A549 (cell line): Measurements from ENCODE around the gene ACACA. TPM values are rescaled to one million over a fixed set of nuclear protein-coding genes. Genes with fewer than 3 reads are reported as not detected.

Experiments
- ATAC-seq, 2 experiments: fragments of 200-7000 bp in 1 of 2; fragments of >200 bp in 1 of 2; cut with Nextera tagmentation in 1 of 2; cut with Tn5 transposase in 1 of 2; 3 replicates each; pipeline versions ENCODE4 v1.8.0 to v1.9.1; 2018 to 2020; ENCODE audit warnings: mild to moderate bottlenecking in 1 of 2, moderate library complexity in 1 of 2
- CTCF ChIA-PET: fragments of 300-600 bp; sonication (Branson Sonifier 250); formaldehyde crosslinking; extraction: SDS; loops from one replicate; lab custom pipeline; 2021; ENCODE audit warnings: antibody characterized with exemption, inconsistent platforms; lab: Yijun Ruan, JAX
- POLR2A ChIA-PET: fragments of 350-600 bp; formaldehyde crosslinking; extraction: SDS; loops from one replicate; lab custom pipeline; 2021; ENCODE audit warnings: antibody characterized with exemption, inconsistent platforms; lab: Yijun Ruan, JAX
- DNase-seq, 2 experiments: peaks; one replicate each; pipeline versions ENCODE4 v3.0.0 to v3.0.0-alpha.2; 2011 to 2016; ENCODE audit warnings: low read depth in 1 of 2, low spot score in 1 of 2
- FAIRE-seq: peaks from 2 replicates; lab custom pipeline; 2011; peaks lifted over from hg19 to GRCh38; lab: Jason Lieb, UNC
- H3K27ac ChIP-seq, 2 experiments: fragments of >200 bp; sonication (Bioruptor Twin); formaldehyde crosslinking; 3 replicates each; pipeline ENCODE4 v1.5.1; 2016 to 2017
- H3K4me1 ChIP-seq: fragments of >200 bp; sonication (Bioruptor Twin); formaldehyde crosslinking; 3 replicates; pipeline ENCODE4 v1.6.1; 2016
- H3K4me2 ChIP-seq: fragments of >200 bp; sonication (Bioruptor Twin); formaldehyde crosslinking; 3 replicates; pipeline ENCODE4 v1.6.1; 2016
- H3K4me3 ChIP-seq: fragments of >200 bp; sonication (Bioruptor Twin); formaldehyde crosslinking; 3 replicates; pipeline ENCODE4 v1.5.1; 2016
- H3K9me3 ChIP-seq: fragments of >200 bp; sonication (Bioruptor Twin); formaldehyde crosslinking; 3 replicates; pipeline ENCODE4 v1.6.1; 2016
- CBX8 ChIP-seq: fragments of 200-600 bp; sonication (generic); IDR thresholded peaks from 2 replicates; pipeline ENCODE4 v1.6.1; 2016
- CEBPB ChIP-seq, 2 experiments: fragments of >200 bp in 1 of 2; sonication (Bioruptor Twin) in 1 of 2; formaldehyde crosslinking in 1 of 2; IDR thresholded peaks; 2 replicates each; pipeline ENCODE4 v1.6.1; 2012 to 2016
- CHD4 ChIP-seq: fragments of 200-600 bp; sonication (generic); IDR thresholded peaks from 2 replicates; pipeline ENCODE4 v1.6.1; 2016; ENCODE audit warnings: antibody characterized with exemption, mild to moderate bottlenecking, borderline replicate concordance
- FOSL2 ChIP-seq, 2 experiments: fragments of 450-650 bp in 1 of 2; fragments of >200 bp in 1 of 2; sonication (Bioruptor Twin) in 1 of 2; formaldehyde crosslinking; IDR thresholded peaks; 2 replicates each; pipeline versions ENCODE4 v1.5.0 to v1.6.1; 2016 to 2020; ENCODE audit warnings: mild to moderate bottlenecking in 1 of 2, moderate library complexity in 1 of 2
- HEYL ChIP-seq: fragments of 250-450 bp; sonication (Bioruptor Pico); IDR thresholded peaks from 2 replicates; pipeline ENCODE4 v1.8.0; 2021; ENCODE audit warnings: mild to moderate bottlenecking, moderate library complexity
- HOXB13 ChIP-seq: fragments of 250-450 bp; sonication (Bioruptor Pico); IDR thresholded peaks from 2 replicates; pipeline ENCODE4 v1.5.0; 2020; ENCODE audit warnings: low read depth, mild to moderate bottlenecking, moderate library complexity
- MAFK ChIP-seq: fragments of 450-650 bp; IDR thresholded peaks from 2 replicates; pipeline ENCODE4 v1.6.1; 2014; ENCODE audit not compliant: partially characterized antibody
- MAZ ChIP-seq: fragments of 150-350 bp; IDR thresholded peaks from 2 replicates; pipeline ENCODE4 v1.6.1; 2014; ENCODE audit warnings: antibody characterized with exemption, low read depth, low read length, borderline replicate concordance
- MYC ChIP-seq: IDR thresholded peaks from 2 replicates; pipeline ENCODE4 v1.6.1; 2012; ENCODE audit warnings: mild to moderate bottlenecking, inconsistent platforms, low read length, improper control_type of control experiment, borderline replicate concordance
- PHF8 ChIP-seq: fragments of 200-600 bp; sonication (generic); IDR thresholded peaks from 2 replicates; pipeline ENCODE4 v1.6.1; 2016; ENCODE audit warnings: low read depth, mild to moderate bottlenecking, antibody characterized with exemption, moderate library complexity, borderline replicate concordance
- RAD21 ChIP-seq, 2 experiments: fragments of >200 bp in 1 of 2; sonication (Bioruptor Twin) in 1 of 2; formaldehyde crosslinking in 1 of 2; IDR thresholded peaks in 1 of 2; conservative IDR thresholded peaks in 1 of 2; 2 replicates in 1 of 2; 3 replicates in 1 of 2; pipeline ENCODE4 v1.6.1; 2012 to 2018; ENCODE audit warnings: inconsistent platforms in 1 of 2
- RARB ChIP-seq: fragments of 250-450 bp; sonication (Bioruptor Pico); IDR thresholded peaks from 2 replicates; pipeline ENCODE4 v1.8.0; 2021; ENCODE audit warnings: mild to moderate bottlenecking, moderate library complexity
- RCOR1 ChIP-seq: fragments of 150-350 bp; IDR thresholded peaks from 2 replicates; pipeline ENCODE4 v1.6.1; 2014; ENCODE audit warnings: antibody characterized with exemption, low read length, low read depth
- SMC3 ChIP-seq: fragments of >200 bp; sonication (Bioruptor Twin); formaldehyde crosslinking; IDR thresholded peaks from 3 replicates; pipeline ENCODE4 v1.6.1; 2018; ENCODE audit warnings: inconsistent platforms
- ZC3H11A ChIP-seq: fragments of 450-650 bp; IDR thresholded peaks from 2 replicates; pipeline ENCODE4 v1.6.1; 2014; ENCODE audit warnings: antibody characterized with exemption, mild to moderate bottlenecking
- WGBS: methylation state at CpG from one replicate; pipeline ENCODE4 v1.1.6; 2017; ENCODE audit errors: missing lambda C conversion rate; 5-methylcytosine and 5-hydroxymethylcytosine counted together
- polyA plus RNA-seq, 4 experiments: library from polyadenylated mRNA; depleted of rRNA in 3 of 4; stranded (reverse); fragments of >200 nt; fragmentation: RNase III in 1 of 4; extraction: RNeasy Plus Mini Kit Qiagen cat#74134 plus additional on column Dnase treatment in 1 of 4; gene quantifications; 2 replicates in 3 of 4; 3 replicates in 1 of 4; pipeline ENCODE4 v1.2.3, GENCODE V29; 2011 to 2017
- TF ChIP-seq, protein P1 (sequence below): fragments of 150-350 bp; IDR thresholded peaks from 2 replicates; pipeline ENCODE4 v1.6.1; 2014; ENCODE audit warnings: low read depth, mild to moderate bottlenecking, low read length
- TF ChIP-seq, protein P2 (sequence below): fragments of 250-450 bp; sonication (Bioruptor Pico); IDR thresholded peaks from 2 replicates; pipeline ENCODE4 v1.5.0; 2021; ENCODE audit warnings: mild to moderate bottlenecking, moderate library complexity, borderline replicate concordance
- TF ChIP-seq, protein P3 (sequence below): fragments of >200 bp; sonication (Bioruptor Twin); formaldehyde crosslinking; IDR thresholded peaks from 3 replicates; pipeline ENCODE4 v1.5.1; 2016

ACACA gene
- polyA plus RNA-seq, 2 of the 4 experiments (the other 2 are of a cell fraction) = 51.8 to 112 TPM

DNA sequence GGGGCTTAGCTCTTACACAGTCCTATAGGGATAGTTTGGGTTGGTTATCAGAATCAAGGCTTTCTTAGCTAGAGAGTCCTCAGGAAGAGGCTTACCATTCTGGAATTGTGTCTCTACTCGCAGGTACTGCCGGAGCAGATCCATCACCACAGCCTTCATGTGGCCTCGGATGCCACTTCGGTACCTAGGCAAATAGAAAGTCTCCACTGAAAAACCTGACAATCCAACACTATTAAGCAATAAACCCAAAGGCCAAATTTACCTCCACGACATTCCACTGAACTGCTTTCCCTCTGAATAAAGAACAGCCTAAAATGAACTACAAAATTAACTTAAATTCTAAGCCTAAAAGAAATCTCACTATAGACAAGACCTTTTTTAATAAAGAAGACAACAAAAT, 166.3 kb downstream of the ACACA start:
- FAIRE-seq (no peak), DNase-seq (no peak), ATAC-seq (peak in 1 of 2 experiments; percentile 37; a peak in 3 of 6 replicates)
- ChIA-PET POLR2A (interaction anchor here (1.0 to 1.1 kb wide), 2 partner anchors 637 to 639 kb away, joined by 3 to 5 read pairs; partner anchors contain the start of gene MRM1), CTCF (interaction anchor here (0.6 to 5.7 kb wide), 41 partner anchors 9 to 647 kb away, joined by 3 to 53 read pairs (median 4); partner anchors contain the start of gene AATF)
- TF ChIP-seq PHF8 = no peak
- TF ChIP-seq CBX8 = no peak
- TF ChIP-seq, protein P1, sequence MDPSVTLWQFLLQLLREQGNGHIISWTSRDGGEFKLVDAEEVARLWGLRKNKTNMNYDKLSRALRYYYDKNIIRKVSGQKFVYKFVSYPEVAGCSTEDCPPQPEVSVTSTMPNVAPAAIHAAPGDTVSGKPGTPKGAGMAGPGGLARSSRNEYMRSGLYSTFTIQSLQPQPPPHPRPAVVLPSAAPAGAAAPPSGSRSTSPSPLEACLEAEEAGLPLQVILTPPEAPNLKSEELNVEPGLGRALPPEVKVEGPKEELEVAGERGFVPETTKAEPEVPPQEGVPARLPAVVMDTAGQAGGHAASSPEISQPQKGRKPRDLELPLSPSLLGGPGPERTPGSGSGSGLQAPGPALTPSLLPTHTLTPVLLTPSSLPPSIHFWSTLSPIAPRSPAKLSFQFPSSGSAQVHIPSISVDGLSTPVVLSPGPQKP = no peak
- no peak for TF ChIP-seq MYC
- no peak for TF ChIP-seq FOSL2 (IDR thresholded peaks at IDR 0.05)
- no peak for TF ChIP-seq FOSL2 (CRISPR knock-in tag; IDR thresholded peaks at IDR 0.05)
- no peak for TF ChIP-seq RARB (CRISPR knock-in tag)
- Histone ChIP-seq H3K27ac (no peak overlapping the region), H3K4me2 (no peak overlapping the region), H3K4me1 (0 out of 3 replicates have a peak, but pooled peaks cover 6% of the 10 kb centered on the region), H3K9me3 (no peaks in the 10 kb centered on the region), H3K4me3 (no peak overlapping the region)
- 93% methylated on average over 5 of the region's 5 CpGs for WGBS

DNA sequence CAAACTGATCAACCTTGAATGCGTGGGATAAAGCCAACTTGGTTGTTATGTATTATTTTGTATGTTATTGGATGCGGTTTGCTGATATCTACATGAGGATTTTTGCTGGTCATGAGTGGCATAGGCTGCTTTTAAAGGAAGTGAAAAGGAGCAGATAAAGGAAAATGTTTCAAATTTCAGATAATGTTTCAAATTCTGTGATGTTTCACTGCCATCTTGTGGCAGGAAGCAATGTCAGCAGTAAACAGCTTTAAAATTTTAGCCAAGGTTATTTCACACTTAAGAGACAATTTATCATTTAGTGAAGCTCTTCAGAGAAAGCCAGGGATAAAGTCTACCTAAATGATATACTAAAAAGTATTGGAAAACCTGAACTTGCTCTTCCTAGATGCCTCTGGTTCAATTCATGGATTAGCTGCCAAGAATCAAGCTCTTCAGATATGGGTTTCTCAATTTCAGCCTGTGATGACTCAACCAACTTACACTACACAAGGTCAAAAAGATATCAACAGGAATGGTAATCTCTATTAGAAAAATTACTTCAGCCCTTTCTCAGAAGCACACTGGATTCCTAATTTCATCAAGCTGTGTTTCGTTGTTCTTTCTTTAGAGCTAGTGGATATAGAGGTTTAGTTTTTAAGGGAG, 166.8 kb downstream of the ACACA start:
- H3K9me3 ChIP-seq = no peaks in the 10 kb centered on the region
- ChIA-PET POLR2A (interaction anchor here (0.6 to 1.1 kb wide), 5 partner anchors 133 to 639 kb away, joined by 3 to 5 read pairs (median 3); partner anchors contain the start of genes AATF and MRM1), CTCF (interaction anchor here (0.7 to 5.7 kb wide), 42 partner anchors 9 to 647 kb away, joined by 3 to 53 read pairs (median 4); partner anchors contain the start of gene AATF)
- ATAC-seq (peak; percentile 57 to 64; a peak in 4 of 6 replicates), FAIRE-seq (no peak), DNase-seq (peak; percentile 21 to 38)
- no peak overlapping the region for H3K4me2 ChIP-seq
- 81% methylated on average over 3 of the region's 3 CpGs for WGBS
- TF ChIP-seq MAZ = no peak
- no peak for TF ChIP-seq RCOR1
- no peak for TF ChIP-seq HOXB13 (CRISPR knock-in tag)
- no peak for TF ChIP-seq HEYL (CRISPR knock-in tag)
- no peak for TF ChIP-seq ZC3H11A
- TF ChIP-seq, protein P2, sequence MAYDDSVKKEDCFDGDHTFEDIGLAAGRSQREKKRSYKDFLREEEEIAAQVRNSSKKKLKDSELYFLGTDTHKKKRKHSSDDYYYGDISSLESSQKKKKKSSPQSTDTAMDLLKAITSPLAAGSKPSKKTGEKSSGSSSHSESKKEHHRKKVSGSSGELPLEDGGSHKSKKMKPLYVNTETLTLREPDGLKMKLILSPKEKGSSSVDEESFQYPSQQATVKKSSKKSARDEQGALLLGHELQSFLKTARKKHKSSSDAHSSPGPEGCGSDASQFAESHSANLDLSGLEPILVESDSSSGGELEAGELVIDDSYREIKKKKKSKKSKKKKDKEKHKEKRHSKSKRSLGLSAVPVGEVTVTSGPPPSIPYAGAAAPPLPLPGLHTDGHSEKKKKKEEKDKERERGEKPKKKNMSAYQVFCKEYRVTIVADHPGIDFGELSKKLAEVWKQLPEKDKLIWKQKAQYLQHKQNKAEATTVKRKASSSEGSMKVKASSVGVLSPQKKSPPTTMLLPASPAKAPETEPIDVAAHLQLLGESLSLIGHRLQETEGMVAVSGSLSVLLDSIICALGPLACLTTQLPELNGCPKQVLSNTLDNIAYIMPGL (CRISPR knock-in tag) = no peak
- TF ChIP-seq RAD21 (conservative IDR thresholded peaks at IDR 0.05 in 1 of 2, IDR thresholded peaks at IDR 0.05 in 1 of 2) = peak; percentile 44 to 60
- TF ChIP-seq CHD4 = no peak
- TF ChIP-seq, protein P3, sequence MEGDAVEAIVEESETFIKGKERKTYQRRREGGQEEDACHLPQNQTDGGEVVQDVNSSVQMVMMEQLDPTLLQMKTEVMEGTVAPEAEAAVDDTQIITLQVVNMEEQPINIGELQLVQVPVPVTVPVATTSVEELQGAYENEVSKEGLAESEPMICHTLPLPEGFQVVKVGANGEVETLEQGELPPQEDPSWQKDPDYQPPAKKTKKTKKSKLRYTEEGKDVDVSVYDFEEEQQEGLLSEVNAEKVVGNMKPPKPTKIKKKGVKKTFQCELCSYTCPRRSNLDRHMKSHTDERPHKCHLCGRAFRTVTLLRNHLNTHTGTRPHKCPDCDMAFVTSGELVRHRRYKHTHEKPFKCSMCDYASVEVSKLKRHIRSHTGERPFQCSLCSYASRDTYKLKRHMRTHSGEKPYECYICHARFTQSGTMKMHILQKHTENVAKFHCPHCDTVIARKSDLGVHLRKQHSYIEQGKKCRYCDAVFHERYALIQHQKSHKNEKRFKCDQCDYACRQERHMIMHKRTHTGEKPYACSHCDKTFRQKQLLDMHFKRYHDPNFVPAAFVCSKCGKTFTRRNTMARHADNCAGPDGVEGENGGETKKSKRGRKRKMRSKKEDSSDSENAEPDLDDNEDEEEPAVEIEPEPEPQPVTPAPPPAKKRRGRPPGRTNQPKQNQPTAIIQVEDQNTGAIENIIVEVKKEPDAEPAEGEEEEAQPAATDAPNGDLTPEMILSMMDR = peak; percentile 86
- TF ChIP-seq RARB (CRISPR knock-in tag) = no peak
- TF ChIP-seq FOSL2 (IDR thresholded peaks at IDR 0.05) = peak; percentile 21; the same call in 1 of the 2 replicates
- 0 out of 2 replicates have a peak, but pooled peaks have one; percentile 24 for TF ChIP-seq FOSL2 (CRISPR knock-in tag; IDR thresholded peaks at IDR 0.05)
- peak; percentile 79 to 84; a peak in 3 of 4 replicates for TF ChIP-seq CEBPB (IDR thresholded peaks at IDR 0.05)
- TF ChIP-seq SMC3 = peak; percentile 40; the same call in 2 of the 3 replicates
- TF ChIP-seq MAFK = peak; percentile 78
- H3K27ac ChIP-seq = no peak overlapping the region
- H3K4me1 ChIP-seq = 0 out of 3 replicates have a peak, but pooled peaks cover 6% of the 10 kb centered on the region
- H3K4me3 ChIP-seq = no peak overlapping the region
